Endothelial cell of umbilical vein (primary cell): ENCODE results near the gene XAGE5. TPM values are rescaled to one million over a fixed set of nuclear protein-coding genes. Genes with fewer than 3 reads are reported as not detected.

Experiments
- BruUV-seq: library from RNA; stranded (reverse); fragments of 400-500 nt; replicated peaks from 2 replicates; lab custom pipeline; 2021; lab: Mats Ljungman, UMichigan
- CTCF ChIA-PET: fragments of 300-600, 350-600 bp; sonication (Branson Sonifier 250); formaldehyde crosslinking; loops from one replicate; lab custom pipeline; 2021; ENCODE audit warnings: antibody characterized with exemption, inconsistent platforms; lab: Charles Lee
- POLR2A ChIA-PET: fragments of 300-600, 350-600 bp; sonication (Branson Sonifier 250); formaldehyde crosslinking; loops from one replicate; lab custom pipeline; 2021; ENCODE audit warnings: antibody characterized with exemption, inconsistent platforms; lab: Charles Lee
- DNase-seq: peaks from one replicate; pipeline ENCODE4 v3.0.0-alpha.2; 2011; ENCODE audit warnings: low read depth, low spot score
- FAIRE-seq: peaks from 2 replicates; lab custom pipeline; 2011; peaks lifted over from hg19 to GRCh38; lab: Jason Lieb, UNC
- H2AFZ ChIP-seq: 2 replicates; pipeline ENCODE4 v1.6.0; 2012; ENCODE audit warnings: low read depth, low read length, control low read depth, inconsistent platforms
- H3K27ac ChIP-seq: 2 replicates; pipeline ENCODE4 v1.5.1; 2011; ENCODE audit warnings: low read depth, mild to moderate bottlenecking, control low read depth, low read length, moderate library complexity; ENCODE audit not compliant: insufficient read depth
- H3K27me3 ChIP-seq, 2 experiments: 2 replicates each; pipeline versions ENCODE4 v1.6.0 to v1.6.1; 2011; ENCODE audit warnings: low read length in 2 of 2, mixed read lengths in 1 of 2; ENCODE audit not compliant: control insufficient read depth in 2 of 2, insufficient read depth in 2 of 2
- H3K36me3 ChIP-seq, 2 experiments: 2 replicates in 1 of 2; 3 replicates in 1 of 2; pipeline ENCODE4 v1.5.1; 2011; ENCODE audit warnings: low read length in 2 of 2, mild to moderate bottlenecking in 1 of 2, moderate library complexity in 1 of 2; ENCODE audit not compliant: control insufficient read depth in 2 of 2, insufficient read depth in 2 of 2; ENCODE audit errors: extremely low read depth in 1 of 2
- H3K4me1 ChIP-seq: 3 replicates; pipeline ENCODE4 v1.5.1; 2011; ENCODE audit warnings: mild to moderate bottlenecking, low read length; ENCODE audit not compliant: control insufficient read depth, insufficient read depth; ENCODE audit errors: extremely low read depth
- H3K4me2 ChIP-seq: 2 replicates; pipeline ENCODE4 v1.6.1; 2011; ENCODE audit warnings: low read length, control low read depth, mixed read lengths; ENCODE audit not compliant: insufficient read depth
- H3K4me3 ChIP-seq, 3 experiments: fragments of 200-600 bp in 1 of 3; sonication (generic), shearing (Covaris generic) in 1 of 3; replicated peaks in 1 of 3; 2 replicates each; pipeline ENCODE4 v1.5.1; 2011 to 2016; ENCODE audit warnings: control low read depth in 3 of 3, low read length in 3 of 3, mild to moderate bottlenecking in 2 of 3, inconsistent platforms in 1 of 3, low read depth in 1 of 3, moderate library complexity in 1 of 3; ENCODE audit not compliant: insufficient read depth in 1 of 3
- H3K79me2 ChIP-seq: 2 replicates; pipeline ENCODE4 v1.6.0; 2012; ENCODE audit warnings: low read length, inconsistent platforms; ENCODE audit not compliant: control insufficient read depth, insufficient read depth
- H3K9ac ChIP-seq: replicated peaks from 2 replicates; pipeline ENCODE3; 2011; ENCODE audit warnings: low read length, control low read depth; ENCODE audit not compliant: insufficient read depth; ENCODE audit errors: extremely low read depth
- H3K9me1 ChIP-seq: replicated peaks from 3 replicates; pipeline ENCODE4 v1.6.0; 2011; ENCODE audit warnings: mild to moderate bottlenecking, low read length; ENCODE audit not compliant: control insufficient read depth, insufficient read depth; ENCODE audit errors: extremely low read depth
- H3K9me3 ChIP-seq: replicated peaks from 2 replicates; pipeline ENCODE4 v1.5.1; 2012; ENCODE audit warnings: low read length, inconsistent platforms; ENCODE audit not compliant: control insufficient read depth, insufficient read depth
- H4K20me1 ChIP-seq: replicated peaks from 2 replicates; pipeline ENCODE3; 2011; ENCODE audit warnings: mild to moderate bottlenecking, low read length; ENCODE audit not compliant: control insufficient read depth, insufficient read depth; ENCODE audit errors: extremely low read depth
- CTCF ChIP-seq, 2 donors: IDR thresholded peaks; 1 replicate in 1 of 2; 2 replicates in 1 of 2; pipeline ENCODE4 v1.5.1; 2011; ENCODE audit warnings: low read length in 2 of 2, mild to moderate bottlenecking in 2 of 2, moderate library complexity in 2 of 2, control low read depth in 1 of 2, inconsistent platforms in 1 of 2, low read depth in 1 of 2; ENCODE audit not compliant: insufficient read depth in 1 of 2; ENCODE audit errors: extremely low read depth in 1 of 2
- EZH2 ChIP-seq: IDR thresholded peaks from 2 replicates; pipeline ENCODE4 v1.6.1; 2012; ENCODE audit warnings: borderline replicate concordance, low read depth, mild to moderate bottlenecking, moderate library complexity, low read length, inconsistent platforms; ENCODE audit not compliant: severe bottlenecking
- FOS ChIP-seq: IDR thresholded peaks from 2 replicates; pipeline ENCODE4 v1.6.1; 2011; ENCODE audit warnings: mild to moderate bottlenecking, low read length, moderate library complexity, borderline replicate concordance; ENCODE audit not compliant: insufficient read depth
- GATA2 ChIP-seq: IDR thresholded peaks from 2 replicates; pipeline ENCODE4 v1.7.0; 2011; ENCODE audit warnings: low read depth, mild to moderate bottlenecking, moderate library complexity, mixed read lengths, low read length; ENCODE audit not compliant: insufficient read length, insufficient read depth
- JUN ChIP-seq: IDR thresholded peaks from 2 replicates; pipeline ENCODE4 v1.6.1; 2011; ENCODE audit warnings: borderline replicate concordance, low read depth; ENCODE audit not compliant: insufficient read length, insufficient read depth
- MAX ChIP-seq: IDR thresholded peaks from 2 replicates; pipeline ENCODE4 v1.6.1; 2011; ENCODE audit not compliant: insufficient read depth, insufficient read length
- MYC ChIP-seq: IDR thresholded peaks from one replicate; pipeline ENCODE4 v1.6.1; 2011; ENCODE audit warnings: mild to moderate bottlenecking, low read depth, low read length
- POLR2A ChIP-seq: IDR thresholded peaks from 2 replicates; pipeline ENCODE4 v1.6.1; 2012; ENCODE audit warnings: low read depth, mild to moderate bottlenecking, control low read depth, low read length
- POLR2AphosphoS5 ChIP-seq: IDR thresholded peaks from 2 replicates; pipeline ENCODE4 v1.6.1; 2012; ENCODE audit warnings: low read depth, mild to moderate bottlenecking, control low read depth, low read length, moderate library complexity; ENCODE audit not compliant: insufficient read depth
- dilution Hi-C: fragments of 300-500 bp; cut with MboI; formaldehyde crosslinking; loops from one replicate; pipeline ENCODE4 v1.15.0; 2019; ENCODE audit warnings: low sequenced_read_pairs; ENCODE audit not compliant: extremely low pct_ligation_motif_present
- intact Hi-C: fragments of 100-400 bp; cut with micrococcal nuclease; formaldehyde crosslinking; loops from one replicate; pipeline ENCODE4 v1.10.0; 2022
- polyA plus RNA-seq, 4 experiments: library from polyadenylated mRNA; depleted of rRNA in 3 of 4; stranded (reverse) in 3 of 4; unstranded in 1 of 4; fragments of >200 nt; gene quantifications; 2 replicates each; pipeline versions ENCODE4 v1.2.1 to v1.2.3, GENCODE V29; 2011 to 2012; ENCODE audit warnings: missing spikeins in 1 of 4
- total RNA-seq: library from RNA; stranded (reverse); gene quantifications from 2 replicates; pipeline ENCODE4 v1.2.3, GENCODE V29; 2021

Gene XAGE5
- total and polyA plus RNA-seq, 2 donors (not counting 3 experiments of a cell fraction or from before 2014, with no cell fraction given), result not detected

GRCh38 chrX:52821079-52821760, 10.1 kb downstream of the XAGE5 start:
- H3K27ac ChIP-seq, result no peak overlapping the region
- H3K36me3 ChIP-seq, result no peaks in the 10 kb centered on the region
- no peak overlapping the region for H3K4me2 ChIP-seq
- H4K20me1 ChIP-seq, result no peaks in the 10 kb centered on the region
- DNase-seq (no peak), FAIRE-seq (no peak)
- no peak overlapping the region for H3K9ac ChIP-seq
- BruUV-seq, result no TSS peak
- TF ChIP-seq FOS (no peak), JUN (no peak), EZH2 (no peak), POLR2A (no peak), CTCF (IDR thresholded peaks at IDR 0.05; ENCODE audit: extremely low read depth in 1 of 2, insufficient read depth in 1 of 2, low read depth in 1 of 2, low read length in 2 of 2) (no peak), GATA2 (no peak), MAX (no peak), POLR2AphosphoS5 (no peak), MYC (no peak)
- no peaks in the 10 kb centered on the region for H3K79me2 ChIP-seq
- no peaks in the 10 kb centered on the region for H3K9me3 ChIP-seq
- no peaks in the 10 kb centered on the region for H3K27me3 ChIP-seq
- intact Hi-C loops, result no loop called here
- no peaks in the 10 kb centered on the region for H3K4me1 ChIP-seq
- dilution Hi-C loops, result no loop called here
- H3K9me1 ChIP-seq, result no peaks in the 10 kb centered on the region
- no peak overlapping the region for H2AFZ ChIP-seq
- POLR2A ChIA-PET, result no interaction called here
- no peak overlapping the region for H3K4me3 ChIP-seq
- CTCF ChIA-PET, result no interaction called here
